ENCODE measurements around the gene SLC6A20.

The SLC6A20 gene

DNA sequence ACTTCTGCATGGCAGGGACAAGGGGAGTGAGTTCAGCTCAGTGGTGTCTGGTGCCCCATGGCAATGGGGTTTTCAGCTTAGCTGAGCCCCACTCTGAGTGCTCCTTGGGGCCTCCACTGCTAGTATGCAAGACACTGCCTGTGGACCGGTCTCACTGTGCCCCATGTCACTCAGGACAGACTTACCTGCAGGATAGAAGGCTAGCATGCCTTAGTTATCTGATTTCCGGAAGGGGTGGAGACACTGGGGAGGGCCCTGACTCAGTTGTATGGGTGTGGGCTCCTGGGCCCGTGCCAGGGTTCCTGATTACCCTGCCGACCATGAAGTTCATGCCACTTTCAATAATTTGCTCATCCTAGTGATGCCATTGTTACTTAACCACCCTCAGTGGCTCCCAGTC, 4.3 kb upstream of the SLC6A20 start:
- DNase-seq (ENCODE audit: low spot score): no peak

DNA sequence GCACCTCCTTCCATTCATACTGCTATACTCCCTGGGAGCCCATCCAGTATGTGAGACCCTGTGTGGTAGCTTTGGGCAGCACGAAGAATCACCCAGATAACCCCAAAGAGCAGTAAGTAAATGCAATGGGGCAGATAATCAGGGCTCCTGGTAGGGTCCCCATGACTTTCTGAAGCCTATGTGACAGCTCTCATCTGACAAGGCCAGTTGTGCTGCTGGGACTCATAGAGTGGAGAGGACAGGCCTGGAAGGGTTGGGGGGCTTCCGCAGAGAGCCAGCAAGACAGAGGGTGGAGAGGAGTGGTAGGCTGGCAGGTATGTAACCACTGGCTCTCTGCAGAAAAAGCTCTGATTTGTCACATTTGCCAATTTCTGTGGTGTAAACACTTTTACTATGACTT, 3.2 kb upstream of the SLC6A20 start:
- no peak for DNase-seq (ENCODE audit: low spot score)

DNA sequence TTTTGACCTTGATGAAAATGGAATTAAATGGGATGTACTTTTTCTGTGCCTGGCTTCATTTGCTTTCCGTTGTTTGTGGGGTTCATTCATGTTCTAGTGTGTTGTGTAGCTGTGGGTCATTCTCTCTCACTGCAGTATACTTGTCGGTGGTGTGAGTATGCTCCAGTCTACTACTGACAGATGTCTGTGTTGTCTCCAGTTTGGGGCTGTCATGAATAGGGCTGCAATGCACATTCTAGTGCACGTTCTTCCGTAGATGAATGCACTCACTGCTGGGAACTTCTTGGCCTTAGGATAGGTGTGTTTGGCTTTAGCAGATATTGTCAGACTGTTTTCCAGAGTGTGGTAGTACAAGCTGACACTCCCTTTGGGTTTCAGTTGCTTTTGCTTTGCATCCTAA, 1.7 kb upstream of the SLC6A20 start:
- DNase-seq (ENCODE audit: low spot score): no peak

DNA sequence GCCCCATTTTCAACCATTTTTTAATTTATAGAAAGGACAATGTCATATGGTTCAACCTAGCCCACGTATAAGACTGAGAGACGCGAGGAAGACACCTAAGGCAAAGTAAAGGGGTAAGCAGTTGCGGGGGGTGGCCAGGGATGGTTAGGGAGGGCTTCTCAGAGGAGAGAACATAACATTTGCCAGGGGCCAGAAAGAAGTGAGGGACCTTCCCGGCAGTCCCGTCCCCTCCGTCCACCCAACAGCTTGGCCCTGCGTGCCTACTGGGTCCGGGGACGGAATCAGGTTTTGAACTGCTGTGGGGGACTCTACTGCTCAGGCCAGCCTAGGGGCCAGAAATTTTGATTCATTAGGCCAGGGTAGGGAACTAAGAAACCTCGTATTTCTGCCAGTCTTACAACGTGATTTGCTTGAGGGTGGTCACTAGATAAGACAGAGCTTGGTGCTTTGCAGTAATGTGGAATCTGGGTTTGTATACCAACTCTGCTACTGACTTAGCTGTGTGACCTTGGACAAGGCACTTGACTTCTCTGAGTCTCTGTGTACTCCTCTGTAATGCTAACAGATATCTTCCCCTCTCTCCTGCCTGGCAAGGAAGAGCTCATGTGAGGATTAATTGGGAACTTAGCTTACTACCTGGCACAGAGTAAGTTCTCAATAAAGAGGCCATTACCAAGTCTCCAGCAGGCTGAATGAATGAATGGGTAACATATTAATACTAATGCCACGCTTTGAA, 734 bp upstream of the SLC6A20 start:
- DNase-seq (ENCODE audit: low spot score): no peak

DNA sequence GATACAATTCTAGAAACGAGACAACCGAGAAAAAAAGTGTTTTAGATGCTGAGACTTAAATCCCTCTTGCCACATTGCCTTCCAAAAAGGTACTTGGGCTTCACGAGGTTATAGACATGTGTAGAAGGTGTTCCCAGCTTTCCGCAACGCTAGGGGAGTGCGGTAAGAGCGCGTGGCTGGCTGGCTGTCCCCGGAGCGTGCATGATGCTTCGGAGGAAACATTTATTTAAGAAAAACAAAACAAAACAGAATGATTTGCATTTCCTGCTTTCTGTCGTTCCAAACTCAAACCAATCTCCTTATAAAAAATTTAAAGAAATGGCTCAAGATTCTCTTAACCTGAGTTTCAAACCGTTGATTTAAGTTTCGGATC, 841 bp downstream of the SLC6A20 start:
- no peak for DNase-seq (ENCODE audit: low spot score)

DNA sequence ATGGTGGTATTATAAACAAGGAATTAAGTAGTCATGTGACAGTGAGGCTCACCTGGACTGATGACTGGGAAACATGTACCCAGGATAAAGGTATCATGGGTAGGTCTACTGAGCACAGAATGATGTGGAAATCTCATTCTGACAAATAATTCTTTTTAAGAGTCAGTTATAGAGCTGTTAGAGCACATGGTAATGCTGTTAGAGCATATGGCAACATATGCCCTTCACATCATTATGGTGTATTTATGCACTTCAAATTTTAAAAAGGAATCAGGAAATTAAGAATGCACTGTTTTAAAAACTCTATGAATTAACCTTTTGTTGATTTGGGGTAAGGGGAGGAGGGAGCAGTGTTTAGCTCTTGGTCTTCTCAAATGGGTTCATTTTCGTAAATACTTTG, 1.7 kb downstream of the SLC6A20 start:
- no peak for DNase-seq (ENCODE audit: low spot score)

DNA sequence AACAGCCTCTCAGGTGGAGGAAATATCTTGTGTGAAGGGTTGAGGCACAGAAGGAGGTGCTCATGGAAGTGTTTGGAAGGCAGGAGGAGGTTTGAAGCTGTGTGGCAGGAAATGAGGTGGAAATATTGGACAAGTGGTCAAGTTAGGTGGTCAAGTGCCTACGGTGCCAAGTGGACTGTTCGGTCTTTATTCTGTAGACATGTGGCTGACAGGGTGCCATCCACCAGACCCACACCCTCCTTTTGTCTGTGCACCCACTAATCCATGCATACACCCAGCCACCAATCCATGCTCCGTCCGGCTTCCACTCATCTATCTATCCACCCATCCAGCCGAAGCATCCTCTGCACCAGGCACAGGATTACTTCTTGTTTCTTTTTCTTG, 2.2 kb downstream of the SLC6A20 start:
- no peak for DNase-seq (ENCODE audit: low spot score)

DNA sequence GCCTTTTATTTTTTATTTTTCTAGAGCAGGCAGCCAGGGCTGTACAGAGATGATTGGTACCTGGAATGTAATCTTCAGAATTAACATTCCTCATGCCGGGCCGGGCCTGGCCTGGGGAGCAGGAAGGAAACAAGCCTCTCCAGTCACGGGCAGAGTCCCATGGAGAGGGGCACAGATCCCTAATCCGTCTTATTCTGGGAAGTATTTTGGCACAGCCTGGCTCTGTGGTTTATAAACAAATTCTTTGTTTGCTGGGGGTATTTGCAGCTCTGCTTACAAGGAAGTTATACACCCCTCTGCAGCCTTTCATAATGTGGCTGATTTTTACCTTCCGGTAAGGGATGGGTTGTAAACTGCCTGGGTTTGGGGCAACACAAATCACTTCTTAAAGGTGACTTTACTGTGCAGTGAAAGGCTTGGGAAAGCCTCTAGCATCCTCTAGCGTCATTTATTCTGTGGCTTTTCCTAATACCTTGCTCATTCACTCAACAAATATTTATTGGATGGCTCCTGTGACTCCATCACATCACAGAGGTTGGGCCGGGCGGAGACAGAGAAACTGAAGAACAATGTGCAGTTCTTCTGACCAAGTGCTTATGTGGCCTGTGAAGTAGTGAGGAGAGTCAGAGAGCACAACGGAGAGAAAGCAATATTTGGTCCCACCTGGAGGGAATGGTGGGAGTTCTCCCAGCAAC, 2.7 kb downstream of the SLC6A20 start:
- no peak for DNase-seq (ENCODE audit: low spot score)

DNA sequence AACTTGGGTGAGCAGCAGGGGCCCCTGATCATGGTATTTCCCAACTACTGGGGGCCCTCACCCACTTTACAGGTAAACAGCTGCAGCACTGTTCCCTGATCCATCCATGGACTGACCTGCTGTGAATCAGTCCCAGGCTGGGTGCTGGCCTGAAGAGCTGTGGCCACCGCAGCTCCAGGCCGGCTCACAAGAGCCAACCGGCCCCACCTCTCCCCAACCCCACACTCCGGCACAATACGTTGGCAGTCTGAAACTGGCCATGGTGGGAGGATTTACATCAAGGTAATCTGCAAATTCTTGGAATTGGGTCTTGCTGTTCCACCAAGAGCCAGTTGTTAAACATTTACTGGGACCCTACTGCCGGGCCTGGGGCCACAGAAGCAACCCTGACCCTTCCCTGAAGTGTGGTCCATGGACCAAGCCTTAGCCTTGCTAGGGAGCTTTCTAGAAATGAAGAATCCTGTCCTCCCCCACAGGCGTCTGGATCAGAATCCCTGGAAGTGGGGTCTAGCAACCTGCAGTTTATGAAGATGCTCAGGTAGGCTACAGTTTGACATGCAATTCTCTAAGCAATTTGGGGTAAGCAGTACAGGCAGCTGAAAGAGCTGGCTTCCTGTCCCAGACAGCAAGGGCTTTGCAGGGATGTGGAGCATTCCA, 3.7 kb downstream of the SLC6A20 start:
- DNase-seq (ENCODE audit: low spot score): no peak

DNA sequence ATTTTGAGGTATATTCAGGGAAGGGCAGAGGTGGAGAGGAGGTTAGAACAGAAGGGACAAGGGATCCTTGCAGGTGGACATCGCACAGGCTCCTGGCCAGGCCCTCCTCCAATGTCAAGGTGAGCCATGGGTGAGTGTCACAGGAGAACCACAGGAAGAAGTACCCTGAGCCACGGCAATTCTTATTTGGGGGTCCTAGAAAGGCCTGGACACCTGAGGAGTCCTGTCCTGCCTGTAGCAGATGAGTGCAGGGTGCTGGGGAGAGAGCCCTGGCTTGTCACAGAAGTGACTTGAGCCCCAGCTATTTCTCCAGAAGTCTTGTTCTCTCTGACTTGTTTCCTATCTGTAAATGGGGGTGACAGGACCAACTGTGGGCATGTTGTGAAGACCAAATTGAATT, 4.3 kb downstream of the SLC6A20 start:
- no peak for DNase-seq (ENCODE audit: low spot score)

DNA sequence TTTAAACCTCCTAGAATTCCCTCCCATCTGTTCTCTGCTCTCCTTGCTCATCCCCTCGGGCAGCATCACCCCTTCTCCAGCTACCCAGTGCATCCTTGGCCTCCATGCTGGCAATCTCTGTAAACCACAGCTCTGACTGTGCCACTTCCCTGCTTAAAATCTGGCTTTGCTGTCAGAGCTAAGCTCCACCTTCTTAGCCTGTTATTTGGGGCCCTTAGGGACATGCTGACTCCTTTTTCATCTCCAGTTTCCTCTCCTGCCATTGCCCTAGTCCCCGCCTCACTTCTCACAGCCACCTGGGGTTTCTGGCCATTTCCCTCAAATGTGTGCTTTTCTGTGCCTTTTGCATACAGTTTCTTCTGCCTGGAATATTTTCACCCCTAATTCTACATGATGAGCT, 5.7 kb downstream of the SLC6A20 start:
- no peak for DNase-seq (ENCODE audit: low spot score)

DNA sequence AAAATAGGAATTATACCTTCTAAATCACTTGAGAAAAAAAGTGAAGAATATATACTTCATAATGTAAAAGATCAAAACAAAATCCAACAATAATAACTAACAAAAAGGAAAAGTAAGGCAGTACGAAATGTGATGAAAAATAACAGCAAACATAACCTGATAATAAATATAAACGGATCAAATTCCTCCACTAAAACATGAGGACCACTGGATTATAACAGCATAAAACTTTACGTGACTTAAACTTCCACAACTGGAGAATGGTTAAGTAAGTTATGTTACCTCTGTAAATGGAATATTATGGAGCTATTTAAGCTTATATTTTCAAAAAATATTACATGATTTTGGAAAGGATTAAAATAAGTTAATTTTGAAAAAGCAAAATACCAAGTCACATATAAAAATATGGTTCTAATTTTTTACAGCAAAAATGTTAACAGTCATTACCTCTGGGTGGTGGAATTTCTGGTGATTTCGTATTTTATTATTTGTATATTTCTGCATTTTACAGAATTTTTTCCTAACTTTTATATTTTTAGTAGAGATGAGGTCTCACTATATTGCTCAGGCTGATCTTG, 7.0 kb downstream of the SLC6A20 start:
- DNase-seq (ENCODE audit: low spot score): no peak

DNA sequence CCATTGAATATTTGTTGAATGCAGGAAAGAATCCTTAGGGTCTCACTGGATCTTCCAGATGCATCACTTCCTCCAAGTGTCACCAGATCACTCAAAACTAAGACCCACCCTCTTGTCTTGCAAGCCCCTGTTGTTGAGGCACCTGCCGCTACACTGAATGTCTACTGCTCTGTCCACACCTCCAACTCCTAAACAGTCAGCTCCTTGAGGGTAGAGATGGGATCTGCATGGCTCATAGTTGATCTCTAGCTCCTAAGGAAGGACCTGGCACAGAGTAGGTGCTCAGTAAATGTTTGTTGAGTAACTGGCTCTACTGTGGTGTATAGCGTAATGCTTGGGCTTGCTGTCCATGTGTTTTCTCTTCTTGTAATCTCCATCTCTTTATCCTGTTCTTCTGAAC, 8.8 kb downstream of the SLC6A20 start:
- no peak for DNase-seq (ENCODE audit: low spot score)

DNA sequence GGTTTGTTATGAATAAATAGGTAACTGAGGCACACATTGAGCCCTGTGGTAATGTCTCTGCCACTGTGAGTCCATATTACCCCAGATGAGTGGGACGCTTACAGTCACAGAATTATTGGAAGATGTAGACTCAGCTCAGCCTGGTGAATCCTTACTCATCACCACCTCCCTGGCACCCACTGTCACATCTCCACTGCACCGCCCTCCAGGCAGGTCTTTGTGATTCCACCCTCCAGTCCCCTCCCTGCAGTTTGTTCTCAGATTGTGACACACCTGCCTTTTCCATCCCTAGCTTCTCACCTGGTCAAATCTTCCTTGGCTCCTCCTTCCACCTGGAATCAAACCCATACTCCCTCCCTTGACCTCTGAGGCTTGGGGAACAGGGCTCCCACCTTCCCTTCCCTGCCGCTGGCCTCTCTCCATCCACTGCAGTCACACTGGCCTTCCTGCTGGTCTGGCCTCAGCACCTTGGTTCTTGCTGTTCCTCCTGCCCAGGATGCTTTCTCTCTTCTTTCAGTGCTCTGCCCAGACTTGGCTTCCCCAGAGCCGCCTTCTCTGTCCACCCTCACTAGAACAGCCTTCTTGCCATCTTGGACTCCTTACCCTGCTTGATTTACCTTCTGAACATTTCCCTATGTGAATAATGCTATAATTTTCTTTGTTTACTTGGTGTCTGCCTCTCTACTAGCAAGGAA, 9.4 kb downstream of the SLC6A20 start:
- DNase-seq (ENCODE audit: low spot score): no peak

DNA sequence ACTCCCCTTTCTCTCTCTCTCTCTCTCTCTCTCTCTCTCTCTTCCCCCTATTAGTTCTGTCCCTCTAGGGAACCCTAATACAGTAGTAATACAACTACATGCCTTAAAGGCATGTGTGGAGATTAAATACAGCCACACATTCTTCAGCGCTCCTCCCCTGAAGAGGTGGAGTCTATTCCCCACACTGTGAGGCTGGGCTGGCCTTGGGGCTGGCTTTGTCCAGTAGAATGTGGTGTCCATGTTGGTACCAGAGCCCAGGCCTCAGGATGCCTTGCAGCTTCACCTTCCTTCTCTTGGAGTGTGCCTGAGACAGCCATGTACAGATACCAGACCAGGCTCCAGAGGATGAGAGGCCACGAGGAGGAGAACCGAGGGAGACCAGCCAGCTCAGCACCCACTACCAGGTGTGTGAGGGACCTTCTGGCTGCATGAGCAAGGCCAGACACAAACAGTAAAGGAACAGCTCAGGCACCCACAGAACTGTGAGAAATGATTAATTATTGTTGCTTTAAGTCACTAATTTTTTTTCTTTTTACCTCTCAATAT, 10.7 kb downstream of the SLC6A20 start:
- DNase-seq (ENCODE audit: low spot score): no peak

DNA sequence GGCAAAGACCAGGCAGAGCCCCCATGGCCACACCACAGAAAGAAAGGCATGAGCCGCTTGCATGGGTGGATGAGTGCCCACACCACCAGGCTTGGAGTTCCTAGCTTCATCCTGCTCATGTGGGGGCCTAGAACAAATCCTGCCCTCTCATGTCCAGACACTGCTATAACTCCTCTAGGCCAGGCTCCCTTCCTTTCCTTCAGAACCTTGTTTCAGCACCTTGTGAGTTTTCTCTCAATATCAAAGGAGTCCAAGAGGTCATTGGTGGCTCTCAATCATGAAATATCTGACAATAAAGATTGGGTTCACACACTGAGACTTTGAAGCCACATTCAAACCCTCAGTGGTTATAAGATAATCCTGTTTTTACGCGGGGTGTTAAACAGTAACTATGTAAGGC, 12.7 kb downstream of the SLC6A20 start:
- DNase-seq (ENCODE audit: low spot score): no peak

DNA sequence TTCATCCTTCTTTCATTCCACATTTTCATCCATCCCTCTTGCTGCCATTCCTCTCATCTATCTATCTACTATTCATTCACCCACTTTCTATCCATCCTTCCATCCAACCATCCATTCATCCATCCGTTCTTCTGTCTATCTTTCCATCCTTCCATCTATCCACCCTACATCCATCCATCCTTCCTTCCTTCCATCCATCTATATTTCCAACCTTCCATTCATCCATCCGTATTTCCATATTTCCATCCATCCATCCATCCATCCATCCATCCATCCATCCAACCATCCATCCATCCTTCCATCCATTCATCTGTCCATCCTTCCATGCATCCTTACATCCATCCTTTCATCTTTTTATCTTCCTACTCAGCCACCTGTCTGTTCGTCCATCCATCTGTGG, 14.0 kb downstream of the SLC6A20 start:
- no peak for DNase-seq (ENCODE audit: low spot score)

DNA sequence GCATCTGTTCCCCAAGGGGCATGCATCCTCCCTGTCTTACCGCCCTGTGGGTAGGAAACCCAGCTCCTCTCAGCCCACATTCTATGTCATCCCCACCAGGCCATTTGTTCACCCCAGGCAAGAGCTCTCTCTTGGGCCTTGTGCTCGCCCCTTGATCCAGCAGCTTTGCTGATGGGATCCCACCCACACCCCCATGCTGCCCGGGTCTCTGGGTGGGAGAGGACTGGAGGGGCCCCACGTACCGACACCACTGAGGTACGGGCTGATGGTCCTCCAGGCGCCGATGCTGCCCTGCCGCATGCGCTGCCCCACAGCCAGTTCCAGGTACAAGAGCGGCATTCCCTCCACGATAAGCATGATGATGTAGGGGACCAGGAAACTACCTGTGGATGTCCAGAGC, 14.5 kb downstream of the SLC6A20 start:
- no peak for DNase-seq (ENCODE audit: low spot score)

DNA sequence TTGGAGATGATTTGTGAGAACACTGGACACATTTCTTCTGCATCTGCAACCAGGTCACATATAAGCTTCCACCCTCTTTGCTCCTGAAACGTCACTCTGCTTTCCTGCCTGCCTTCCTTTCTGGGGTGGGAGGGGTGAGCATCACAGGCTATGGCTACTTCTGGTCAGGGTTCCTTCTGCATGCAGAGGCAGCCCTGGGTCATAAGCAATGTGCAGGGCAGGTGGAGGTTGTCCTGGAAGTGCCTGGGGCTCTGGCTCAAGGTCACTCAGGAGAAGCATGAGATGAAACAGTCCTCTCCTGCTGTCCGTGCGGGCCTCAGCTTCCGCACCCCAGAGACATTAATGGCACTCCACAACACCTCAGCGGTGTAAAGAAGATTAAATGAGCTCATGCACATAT, 15.1 kb downstream of the SLC6A20 start:
- DNase-seq (ENCODE audit: low spot score): no peak

DNA sequence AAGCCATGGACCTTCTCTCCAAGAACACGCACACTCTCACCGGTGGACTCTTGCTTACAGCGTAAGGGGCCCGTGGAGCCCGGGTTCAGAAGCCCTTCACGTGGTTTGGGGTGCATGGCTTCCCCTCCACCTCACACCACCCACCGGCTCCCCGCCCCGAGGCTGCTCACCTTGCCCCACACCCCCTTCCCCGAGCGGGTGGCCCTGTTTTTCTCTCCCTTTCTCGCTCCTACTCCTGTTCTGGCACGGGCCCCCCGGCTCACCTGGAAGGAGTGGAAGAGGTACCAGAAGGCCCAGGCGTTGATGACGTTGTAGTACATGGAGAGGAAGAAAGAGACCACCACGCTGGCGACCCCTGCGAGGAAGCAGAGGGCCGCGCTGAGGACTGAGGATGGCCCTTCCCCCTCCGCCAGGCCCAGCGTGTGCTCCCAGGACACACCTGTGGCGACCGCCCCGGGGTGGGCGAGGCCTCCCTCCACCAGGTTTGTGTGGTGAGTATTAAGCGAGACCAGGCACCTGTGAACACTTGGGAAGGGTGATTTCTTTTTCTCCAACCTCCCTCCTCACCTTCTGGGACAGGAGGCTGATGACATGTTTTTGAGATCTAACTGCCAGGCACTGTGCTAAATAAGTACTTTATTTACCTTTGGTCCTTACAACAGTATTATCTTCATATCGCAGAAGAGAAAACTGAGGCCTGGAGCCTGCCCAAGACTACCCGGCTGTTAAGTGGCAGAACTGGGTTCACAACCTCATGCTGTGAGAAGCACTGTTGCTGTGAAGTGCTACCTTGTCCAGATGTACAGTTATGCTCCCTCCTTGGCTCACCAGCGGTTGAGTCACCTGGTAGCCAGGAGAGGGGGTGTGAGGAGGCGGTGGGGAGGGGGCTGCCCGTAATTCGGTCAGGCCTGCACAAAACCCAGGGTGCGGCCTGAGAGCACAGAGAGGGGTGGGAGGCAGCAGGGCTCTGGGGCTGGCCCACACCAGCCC, 16.3 kb downstream of the SLC6A20 start:
- no peak for DNase-seq (ENCODE audit: low spot score)

DNA sequence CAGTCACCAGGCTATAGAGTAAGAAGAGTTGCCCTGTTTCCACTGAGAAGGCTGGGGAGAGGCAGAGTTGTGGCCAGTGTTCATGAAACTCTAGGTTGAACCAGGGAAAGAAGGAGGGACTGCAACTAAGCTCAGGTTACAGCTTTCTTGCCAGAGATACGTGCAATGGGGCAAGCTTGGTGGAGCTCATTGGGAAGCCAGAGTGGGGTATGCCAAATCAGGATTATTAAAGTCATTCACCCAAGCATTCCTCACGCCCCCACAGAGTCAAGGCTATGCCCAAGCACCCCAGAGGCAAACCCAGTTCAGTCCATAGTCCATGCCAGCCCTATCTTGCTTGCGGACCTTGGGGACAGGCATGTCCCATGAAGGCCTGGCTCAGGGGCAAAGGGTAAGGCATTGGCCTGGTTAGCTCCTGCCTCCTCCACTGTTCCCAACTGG, 17.6 kb downstream of the SLC6A20 start:
- no peak for DNase-seq (ENCODE audit: low spot score)

All from CD4-positive, alpha-beta T cell treated with Interleukin-2 at 100 ng/mL for 4 hours (primary cell).